GM18873 (cell line): Measurements from ENCODE around the gene STX16.

ENCODE experiments used
- ATAC-seq: cut with Tn5 transposase; IDR thresholded peaks from one replicate; pipeline ENCODE4 v1.9.1; 2021; ENCODE audit warnings: mild to moderate bottlenecking, moderate library complexity, moderate number of reproducible peaks; ENCODE audit not compliant: unreplicated experiment, low FRiP score

STX16 gene

DNA sequence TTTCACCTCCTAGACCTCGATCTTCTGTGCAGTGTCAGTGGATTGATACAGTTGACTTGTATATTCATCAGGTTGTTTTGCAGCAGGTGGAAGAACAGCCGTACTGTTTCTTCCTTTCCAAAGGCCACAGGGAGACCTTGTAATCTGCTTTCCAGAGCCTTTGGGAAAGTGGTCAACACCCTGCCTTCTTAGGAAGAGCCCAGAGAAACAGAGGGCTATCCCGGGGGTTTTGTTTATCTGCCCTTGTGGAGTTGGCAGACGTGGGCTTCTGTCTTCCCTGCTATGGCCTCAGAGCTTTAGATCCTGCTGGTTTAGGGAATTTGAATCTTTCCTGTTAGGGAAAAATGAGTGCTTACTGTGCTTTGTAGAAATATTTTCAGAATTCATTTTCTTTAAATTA, 19.6 kb downstream of the STX16 start:
- ATAC-seq = no peak

- ATAC-seq = no peak
Measured at GRCh38 chr20:58673119-58673518, 22.0 kb downstream of the STX16 start.

DNA sequence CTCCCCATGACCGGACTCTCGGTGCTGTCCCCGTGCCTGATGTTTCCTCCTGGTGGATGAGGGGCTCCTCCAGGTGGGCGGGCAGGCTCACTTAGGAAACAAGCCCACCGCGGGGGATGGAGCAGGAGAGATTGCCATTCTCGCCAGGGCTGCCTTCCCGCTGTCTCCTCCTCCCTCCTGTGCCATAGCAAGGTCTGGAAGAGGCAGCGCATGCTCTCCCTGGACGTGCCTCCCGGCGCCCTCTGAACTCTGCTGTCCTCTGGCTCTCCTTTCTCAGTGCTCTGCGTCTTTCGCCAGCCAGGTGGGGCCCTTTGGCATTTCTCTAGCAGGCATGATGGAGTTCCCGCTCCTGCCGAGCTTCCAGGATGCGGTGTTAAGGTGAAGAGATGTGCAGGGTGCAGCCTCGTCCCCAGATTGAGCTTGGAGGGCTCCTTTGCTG, 24.1 kb downstream of the STX16 start:
- ATAC-seq = no peak

DNA sequence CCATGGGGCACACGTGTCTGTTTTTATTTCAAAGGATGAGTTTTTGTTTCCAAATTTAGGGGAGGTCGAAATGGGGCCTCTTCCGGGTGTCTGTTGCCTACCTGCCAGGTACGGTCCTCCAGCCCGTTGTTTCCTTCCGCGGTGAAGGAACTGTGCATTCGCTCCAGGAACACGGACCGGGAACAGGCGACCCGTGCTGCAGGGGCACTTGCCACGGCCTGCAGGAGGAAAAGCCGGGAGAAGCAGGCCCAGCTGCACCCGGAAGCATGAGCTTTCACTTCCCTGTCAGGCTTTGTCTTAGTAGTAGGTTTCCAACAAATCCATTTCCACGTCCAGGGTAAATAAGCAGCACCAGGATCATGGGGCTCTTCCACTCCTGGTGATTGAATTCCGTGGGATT, 24.6 kb downstream of the STX16 start:
- ATAC-seq = no peak

DNA sequence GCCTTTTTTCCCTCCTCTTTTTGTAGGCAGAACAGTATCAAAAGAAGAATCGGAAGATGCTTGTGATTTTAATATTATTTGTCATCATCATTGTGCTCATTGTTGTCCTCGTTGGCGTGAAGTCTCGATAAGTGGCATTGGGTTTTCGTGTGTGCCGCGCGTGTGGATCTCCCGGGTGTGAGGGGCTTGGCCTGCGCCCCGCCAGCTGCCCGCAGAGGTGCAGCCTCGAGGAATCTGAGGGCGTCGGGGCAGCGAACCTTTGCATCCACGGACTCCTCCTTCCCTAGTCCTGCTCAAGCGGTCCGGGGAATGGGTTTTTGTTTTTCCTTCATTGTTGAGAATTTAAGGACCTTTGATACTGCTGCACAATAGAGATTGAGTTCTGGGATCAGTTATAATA, 25.1 kb downstream of the STX16 start:
- no peak for ATAC-seq

GRCh38 chr20:58677079-58677604, 26.1 kb downstream of the STX16 start:
- no peak for ATAC-seq

DNA sequence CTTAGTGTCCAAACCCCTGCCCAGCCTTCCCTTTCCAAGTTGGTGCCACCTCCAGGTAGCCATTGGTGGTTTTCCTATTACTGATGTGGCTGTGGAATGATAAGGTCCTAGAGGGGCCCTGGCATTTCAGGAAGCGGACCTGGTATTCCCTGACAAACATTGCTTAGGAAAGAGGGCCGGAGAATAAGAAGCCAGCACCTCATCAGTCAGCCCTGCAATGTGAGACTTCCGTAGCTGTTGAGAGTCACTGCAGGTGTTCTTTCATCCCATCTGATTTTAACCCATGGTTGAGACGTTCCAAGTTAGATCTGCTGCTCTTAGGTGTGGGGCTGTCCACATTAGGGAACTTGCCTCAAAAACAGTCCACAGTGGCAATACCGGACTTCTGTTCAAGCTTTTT, 26.7 kb downstream of the STX16 start:
- ATAC-seq = no peak

DNA sequence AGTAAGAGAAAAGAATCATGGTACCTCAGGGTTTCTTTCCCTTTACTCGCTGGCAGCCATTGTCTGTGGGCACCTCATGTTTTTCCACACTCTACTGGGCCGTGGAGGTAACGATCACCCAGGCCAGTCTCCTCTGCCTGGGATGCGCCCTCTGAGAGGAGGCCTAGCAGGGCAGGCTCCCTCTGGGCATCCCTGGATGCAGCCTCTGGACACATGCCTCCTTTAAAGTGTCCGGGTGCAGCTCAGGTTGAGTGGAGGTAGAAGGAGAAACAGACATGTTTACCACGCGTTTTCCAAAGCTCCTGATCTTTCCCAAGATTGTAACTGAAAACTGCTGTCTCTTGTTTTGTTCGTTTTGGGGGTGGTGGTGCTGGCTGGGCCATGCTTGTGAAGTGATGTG, 27.7 kb downstream of the STX16 start:
- no peak for ATAC-seq

DNA sequence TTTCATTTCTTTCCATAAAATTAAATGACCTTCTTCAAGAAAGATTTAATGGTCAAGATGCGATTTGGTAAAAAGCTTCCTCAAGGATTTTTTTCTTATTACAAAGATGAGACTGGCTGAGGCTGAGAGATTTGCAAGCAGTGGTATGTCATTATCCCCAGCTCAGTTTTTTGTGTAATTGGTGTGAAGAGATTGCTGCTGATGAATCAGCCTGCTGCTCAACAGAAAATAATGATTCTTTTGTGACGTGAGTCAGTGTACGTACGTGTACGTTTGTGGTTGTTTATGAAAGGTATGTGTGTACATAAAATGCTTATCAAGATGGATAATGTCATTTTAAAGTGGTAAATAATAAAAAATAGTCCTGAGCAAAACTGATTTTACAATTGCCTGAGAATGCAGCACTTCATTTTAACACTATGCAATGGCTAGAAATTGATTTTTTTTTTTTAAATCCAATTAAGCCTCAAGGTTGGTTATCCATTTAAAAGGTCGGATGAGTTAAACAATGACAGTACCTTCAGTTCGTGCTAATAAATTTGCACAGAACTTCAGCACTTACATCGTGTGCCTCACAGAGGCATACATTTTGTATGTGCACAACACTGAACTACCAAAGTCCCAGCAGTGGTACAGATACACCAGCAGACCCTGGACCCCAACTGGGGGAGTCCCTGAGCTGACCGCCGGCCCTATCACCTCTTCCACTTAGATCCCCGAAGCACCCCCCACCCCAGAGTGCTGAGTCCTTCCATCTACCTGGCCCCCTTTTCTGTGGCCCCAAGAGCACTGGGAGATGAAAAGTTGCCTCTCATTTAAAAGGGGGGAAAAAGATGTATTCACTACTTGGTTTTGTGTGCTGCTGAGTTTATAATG, 31.8 kb downstream of the STX16 start:
- ATAC-seq = no peak

- no peak for ATAC-seq
Measured at GRCh38 chr20:58684291-58684690, 33.2 kb downstream of the STX16 start.

GRCh38 chr20:58685988-58686387, 34.9 kb downstream of the STX16 start:
- no peak for ATAC-seq

DNA sequence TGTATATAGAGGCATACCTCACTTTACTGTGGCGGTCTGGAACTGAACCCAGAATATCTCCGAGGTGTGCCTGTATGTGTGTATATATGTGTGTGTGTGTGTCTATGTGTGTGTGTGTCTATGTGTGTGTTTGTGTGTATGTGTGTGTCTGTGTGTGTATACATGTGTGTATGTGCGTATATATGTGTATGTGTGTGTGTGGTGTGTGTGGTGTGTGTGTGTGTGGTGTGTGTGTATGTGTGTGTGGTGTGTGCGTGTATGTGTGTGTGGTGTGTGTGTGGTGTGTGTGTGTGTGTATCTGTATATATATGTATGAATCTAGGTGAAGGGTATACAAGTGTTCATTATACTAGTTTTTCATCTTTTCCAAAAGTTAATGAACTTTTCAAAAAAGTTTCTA, 37.3 kb downstream of the STX16 start:
- no peak for ATAC-seq

DNA sequence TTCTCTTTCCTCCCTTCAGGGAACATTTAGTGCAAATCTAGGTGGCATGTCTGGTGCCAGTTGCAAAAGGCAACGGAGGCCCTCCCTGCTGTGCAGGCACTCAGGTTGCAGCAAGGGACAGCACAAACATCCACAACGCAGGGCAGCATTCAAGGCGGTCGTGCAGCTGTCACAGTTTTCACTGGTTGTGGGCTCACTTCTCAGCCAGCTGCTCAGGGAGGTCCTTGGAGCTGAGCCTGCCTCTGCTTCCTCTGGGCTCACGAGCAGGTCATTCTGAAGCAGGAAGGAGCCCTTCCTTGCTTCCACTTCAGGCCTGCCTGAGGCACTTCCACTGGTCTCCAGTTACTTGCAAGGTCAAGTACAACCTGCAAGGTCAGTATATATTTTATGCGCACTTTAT, 37.8 kb downstream of the STX16 start:
- ATAC-seq = no peak

- ATAC-seq = no peak
Measured at GRCh38 chr20:58690396-58691135, 39.5 kb downstream of the STX16 start.

DNA sequence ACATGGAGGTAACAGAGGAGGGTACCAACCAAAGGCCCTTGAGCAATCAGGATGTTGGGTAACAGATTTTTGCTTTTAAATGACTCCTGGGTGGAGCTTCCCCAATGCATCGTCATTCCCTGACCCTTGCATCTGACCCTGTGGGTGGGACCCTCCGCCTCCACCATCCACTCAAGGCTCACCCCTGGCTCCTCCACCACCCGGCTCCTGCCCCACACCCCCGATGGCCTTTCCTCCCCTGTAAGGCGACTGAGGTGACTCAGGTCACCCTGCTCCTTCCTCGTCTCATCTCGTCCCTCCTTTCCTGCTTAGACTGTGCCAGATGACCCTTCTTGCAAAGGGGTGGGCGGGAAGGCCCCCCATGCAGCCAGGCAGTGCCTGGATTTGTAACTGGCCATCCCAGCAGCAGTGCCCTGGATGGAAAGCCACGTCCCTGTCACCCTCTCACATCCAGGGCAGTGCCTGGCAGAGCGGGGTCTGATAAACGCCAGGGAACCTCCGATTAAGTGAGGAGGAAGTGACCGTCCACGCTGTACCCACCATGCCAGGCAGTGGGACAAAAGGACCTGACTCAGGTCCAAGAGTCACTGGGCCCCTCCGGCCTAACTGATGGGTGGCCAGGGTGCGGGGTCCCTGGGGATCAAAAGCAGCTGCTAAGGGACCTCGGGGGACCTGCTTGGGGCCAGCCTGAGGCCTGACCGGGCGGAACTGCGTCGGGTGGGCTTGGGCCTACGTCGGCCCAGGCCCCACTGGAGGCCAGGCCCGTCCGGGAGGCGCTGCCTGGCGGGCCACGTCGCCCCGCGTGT, 40.9 kb downstream of the STX16 start:
- no peak for ATAC-seq

GRCh38 chr20:58692579-58693225, 41.6 kb downstream of the STX16 start, which contains the start of gene NPEPL1:
Gene NPEPL1 (plus strand): TSS chr20:58692800. CDS start chr20:58692901, 101 bp downstream.
- ATAC-seq = no peak

DNA sequence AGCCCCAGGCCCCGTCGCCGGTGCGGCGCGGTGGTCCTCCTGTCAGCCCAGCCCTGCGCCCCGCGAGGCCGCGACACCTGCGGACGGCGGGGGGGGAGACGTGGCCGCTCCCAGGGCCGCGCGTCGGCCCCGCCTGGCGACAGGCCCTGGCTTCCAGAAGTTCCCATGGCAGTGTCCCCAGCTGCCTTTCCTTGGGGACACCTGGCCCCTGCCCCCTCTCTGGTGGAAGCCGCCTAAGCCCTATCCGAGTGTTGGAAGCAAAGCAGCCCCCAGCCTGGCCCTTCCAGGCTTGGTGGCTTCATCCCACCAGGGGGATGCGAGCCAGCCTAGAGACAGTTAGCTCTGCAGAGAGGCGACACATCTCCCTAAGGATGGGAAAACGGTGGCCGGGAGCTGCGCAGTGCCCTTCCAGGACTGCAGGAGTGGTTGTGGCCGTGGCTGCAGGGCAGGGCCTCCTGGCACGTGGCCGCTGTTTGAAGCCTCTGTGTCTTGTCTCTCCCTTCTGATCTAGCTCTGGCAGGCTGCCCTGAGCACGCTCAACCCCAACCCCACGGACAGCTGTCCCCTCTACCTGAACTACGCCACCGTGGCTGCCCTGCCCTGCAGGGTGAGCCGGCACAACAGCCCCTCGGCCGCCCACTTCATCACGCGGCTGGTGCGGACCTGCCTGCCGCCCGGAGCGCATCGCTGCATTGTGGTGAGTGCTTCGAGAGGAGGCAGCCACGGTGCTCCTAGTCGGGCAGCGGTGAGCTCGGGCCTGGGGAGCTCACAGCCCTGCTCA, 42.3 kb downstream of the STX16 start:
- ATAC-seq = no peak

DNA sequence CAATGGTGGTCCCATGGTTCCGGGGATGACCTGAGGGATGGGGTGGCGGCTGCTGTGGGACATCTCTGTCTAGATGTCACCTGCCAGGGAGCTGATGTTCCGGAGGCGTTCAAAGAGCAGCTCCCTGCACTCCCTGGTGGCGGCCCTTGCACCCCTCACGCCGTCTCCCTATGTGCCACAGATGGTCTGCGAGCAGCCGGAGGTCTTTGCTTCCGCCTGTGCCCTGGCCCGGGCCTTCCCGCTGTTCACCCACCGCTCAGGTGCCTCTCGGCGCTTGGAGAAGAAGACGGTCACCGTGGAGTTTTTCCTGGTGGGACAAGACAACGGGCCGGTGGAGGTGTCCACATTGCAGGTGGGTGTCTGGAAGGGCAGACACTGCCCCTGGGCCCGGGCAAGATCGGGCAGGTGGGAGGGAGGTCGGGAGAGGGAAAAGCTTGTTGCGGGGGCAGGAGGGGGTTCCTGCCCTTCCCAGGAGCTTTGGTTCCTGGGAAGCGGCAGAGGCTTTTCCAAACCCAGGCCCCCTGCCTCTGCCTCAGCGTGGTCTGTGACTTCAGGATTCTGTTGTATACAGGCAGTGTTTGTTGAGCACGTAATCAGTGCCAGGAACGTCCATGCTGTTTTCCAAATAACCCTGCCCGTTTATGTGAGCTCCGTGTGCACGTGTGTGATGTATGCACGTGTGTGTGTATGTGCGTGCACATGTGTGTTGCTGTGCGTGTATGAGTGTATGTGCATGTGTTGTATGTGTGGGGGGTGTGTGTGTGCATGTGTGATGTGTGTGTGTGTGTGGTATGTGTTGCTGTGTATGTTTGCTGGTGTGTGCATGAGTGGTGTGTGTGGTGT, 43.4 kb downstream of the STX16 start:
- no peak for ATAC-seq
